HCT116 (cell line): ENCODE measurements around the gene NTMT2. TPM values are rescaled to one million over a fixed set of nuclear protein-coding genes. Genes with fewer than 3 reads are reported as not detected.

Experiments
- ATAC-seq: fragments of 200-7000 bp; cut with Tn5 transposase; 2 replicates; pipeline ENCODE4 v1.9.1; 2020; ENCODE audit warnings: mild to moderate bottlenecking, moderate library complexity
- BruUV-seq: library from RNA; stranded (reverse); fragments of 400-500 nt; replicated peaks from 2 replicates; lab custom pipeline; 2021; lab: Mats Ljungman, UMichigan
- CTCF ChIA-PET: fragments of 300-600 bp; sonication (Branson Sonifier 250); formaldehyde crosslinking; loops from one replicate; lab custom pipeline; 2021; ENCODE audit warnings: antibody characterized with exemption; lab: Charles Lee
- POLR2A ChIA-PET: fragments of 300-600, 350-600 bp; sonication (Branson Sonifier 250); formaldehyde crosslinking; loops from one replicate; lab custom pipeline; 2021; ENCODE audit warnings: antibody characterized with exemption; lab: Charles Lee
- RAD21 ChIA-PET, 2 experiments: fragments of 300-600 bp; sonication (Branson Sonifier 250); formaldehyde crosslinking; loops; one replicate each; lab custom pipeline; 2023; ENCODE audit warnings: low total read pairs in 2 of 2; ENCODE audit not compliant: uncharacterized antibody in 2 of 2, unreplicated experiment in 2 of 2, low non-redundant PET in 1 of 2; lab: Charles Lee
- DNase-seq: peaks from one replicate; pipeline ENCODE4 v3.0.0-alpha.2; 2010; ENCODE audit warnings: low read depth, low spot score
- H2AFZ ChIP-seq: fragments of 200-600 bp; shearing (Covaris generic), sonication (generic); 2 replicates; pipeline ENCODE4 v1.6.1; 2017; ENCODE audit warnings: low read depth, mixed run types, mixed read lengths, antibody characterized with exemption, low read length; ENCODE audit not compliant: poor library complexity, severe bottlenecking
- H3K27ac ChIP-seq: 2 replicates; pipeline ENCODE4 v1.5.1; 2012; ENCODE audit warnings: low read depth, low read length
- H3K27me3 ChIP-seq: fragments of 200-600 bp; sonication (generic); 2 replicates; pipeline ENCODE4 v1.6.1; 2016; ENCODE audit warnings: mixed run types, low read length, mixed read lengths; ENCODE audit not compliant: insufficient read depth
- H3K36me3 ChIP-seq, 2 experiments: fragments of 200-500 bp in 1 of 2; fragments of 200-600 bp in 1 of 2; sonication (Bioruptor generic) in 1 of 2; sonication (generic) in 1 of 2; 2 replicates each; pipeline versions ENCODE4 v1.5.1 to v1.6.1; 2014 to 2016; ENCODE audit warnings: low read length in 2 of 2, inconsistent platforms in 1 of 2, mixed read lengths in 1 of 2, mixed run types in 1 of 2; ENCODE audit not compliant: insufficient read depth in 2 of 2, control insufficient read depth in 1 of 2
- H3K4me1 ChIP-seq, 2 experiments: fragments of 200-600 bp in 1 of 2; sonication (generic) in 1 of 2; 2 replicates each; pipeline versions ENCODE4 v1.5.1 to v1.6.1; 2012 to 2017; ENCODE audit warnings: low read length in 2 of 2, inconsistent platforms in 1 of 2, mild to moderate bottlenecking in 1 of 2, mixed read lengths in 1 of 2, mixed run types in 1 of 2, moderate library complexity in 1 of 2; ENCODE audit not compliant: insufficient read depth in 2 of 2, control insufficient read depth in 1 of 2
- H3K4me2 ChIP-seq: fragments of 200-600 bp; sonication (generic); 2 replicates; pipeline ENCODE4 v1.6.1; 2017; ENCODE audit warnings: mixed run types, low read length, mixed read lengths
- H3K4me3 ChIP-seq, 2 experiments: fragments of 200-600 bp in 1 of 2; sonication (generic) in 1 of 2; replicated peaks in 1 of 2; 2 replicates each; pipeline ENCODE4 v1.5.1; 2011 to 2016; ENCODE audit warnings: low read length in 2 of 2, control low read depth in 1 of 2, low read depth in 1 of 2, mild to moderate bottlenecking in 1 of 2, mixed read lengths in 1 of 2, mixed run types in 1 of 2
- H3K79me2 ChIP-seq: fragments of 200-600 bp; sonication (generic); 2 replicates; pipeline ENCODE4 v1.6.1; 2017; ENCODE audit warnings: mild to moderate bottlenecking, mixed run types, low read length, moderate library complexity, mixed read lengths; ENCODE audit not compliant: insufficient read depth
- H3K9ac ChIP-seq: fragments of 200-600 bp; sonication (generic); 2 replicates; pipeline ENCODE4 v1.6.1; 2016; ENCODE audit warnings: low read length, mixed read lengths
- H3K9me2 ChIP-seq: fragments of 200-600 bp; sonication (generic), shearing (Covaris generic); 2 replicates; pipeline ENCODE4 v1.6.1; 2017; ENCODE audit warnings: mixed run types, mild to moderate bottlenecking, moderate library complexity; ENCODE audit not compliant: insufficient read depth
- H3K9me3 ChIP-seq, 2 experiments: fragments of 200-500 bp in 1 of 2; fragments of 200-600 bp in 1 of 2; sonication (Bioruptor generic) in 1 of 2; sonication (generic) in 1 of 2; 2 replicates each; pipeline ENCODE4 v1.6.1; 2014 to 2017; ENCODE audit warnings: low read length in 2 of 2, mixed read lengths in 2 of 2, inconsistent platforms in 1 of 2, low read depth in 1 of 2, mild to moderate bottlenecking in 1 of 2, mixed run types in 1 of 2, moderate library complexity in 1 of 2; ENCODE audit not compliant: control insufficient read depth in 1 of 2, insufficient read depth in 1 of 2
- H4K20me1 ChIP-seq: fragments of 200-600 bp; sonication (generic), shearing (Covaris generic); 2 replicates; pipeline ENCODE4 v1.6.1; 2017; ENCODE audit warnings: mixed run types, mild to moderate bottlenecking, moderate library complexity; ENCODE audit not compliant: insufficient read depth
- ATF3 ChIP-seq: IDR thresholded peaks from 2 replicates; pipeline ENCODE4 v1.6.1; 2012
- CBX3 ChIP-seq: IDR thresholded peaks from 2 replicates; pipeline ENCODE4 v1.6.1; 2012; ENCODE audit warnings: low read depth
- FOSL1 ChIP-seq: IDR thresholded peaks from 2 replicates; pipeline ENCODE4 v1.6.1; 2012; ENCODE audit warnings: low read depth
- POLR2A ChIP-seq: IDR thresholded peaks from 2 replicates; pipeline ENCODE4 v1.7.0; 2011; ENCODE audit warnings: borderline replicate concordance; ENCODE audit not compliant: insufficient read depth, insufficient read length; ENCODE audit errors: extremely low read depth
- REST ChIP-seq: IDR thresholded peaks from 2 replicates; pipeline ENCODE4 v1.6.1; 2012; ENCODE audit warnings: low read depth
- SIN3A ChIP-seq: IDR thresholded peaks from 2 replicates; pipeline ENCODE4 v1.6.1; 2012; ENCODE audit warnings: low read depth
- YY1 ChIP-seq: IDR thresholded peaks from 2 replicates; pipeline ENCODE4 v1.6.1; 2011; ENCODE audit warnings: low read length, low read depth, moderate library complexity, mild to moderate bottlenecking; ENCODE audit not compliant: insufficient replicate concordance; ENCODE audit errors: extremely low read depth
- intact Hi-C: fragments of 100-400 bp; cut with micrococcal nuclease; formaldehyde crosslinking; loops from 2 replicates; pipeline ENCODE4 v1.10.0; 2022
- total RNA-seq: library from RNA; stranded (reverse); gene quantifications from one replicate; pipeline ENCODE4 v1.2.1, GENCODE V29; 2021; ENCODE audit not compliant: unreplicated experiment

NTMT2 gene
- total RNA-seq, 1 experiment from 2014 or later = not detected

GRCh38 chr1:170126696-170127095 is 19.1 kb upstream of the NTMT2 start (continued):
- no peak for TF ChIP-seq REST
- TF ChIP-seq POLR2A = no peak

GRCh38 chr1:170131450-170131849 is 14.3 kb upstream of the NTMT2 start:
- Histone ChIP-seq H3K4me2 (no peak overlapping the region), H3K36me3 (no peaks in the 10 kb centered on the region), H3K27me3 (no peaks in the 10 kb centered on the region), H3K4me3 (no peak overlapping the region), H3K9ac (no peak overlapping the region), H3K4me1 (no peaks in the 10 kb centered on the region), H3K27ac (no peak overlapping the region)
- intact Hi-C loops = no loop called here
- no peak for ATAC-seq
- no peak for DNase-seq
- RAD21 ChIA-PET = no interaction called here
- no peak for TF ChIP-seq FOSL1
- TF ChIP-seq SIN3A = no peak
- no peak for TF ChIP-seq CBX3
- no peak for TF ChIP-seq ATF3
- TF ChIP-seq YY1 = no peak
- TF ChIP-seq, all 23 proteins: peak for 0
- Histone ChIP-seq H3K79me2 (no peaks in the 10 kb centered on the region), H3K9me2 (no peaks in the 10 kb centered on the region), H4K20me1 (no peaks in the 10 kb centered on the region), H2AFZ (no peak overlapping the region), H3K9me3 (no peaks in the 10 kb centered on the region)
- POLR2A ChIA-PET = no interaction called here
- no TSS peak for BruUV-seq
- CTCF ChIA-PET = no interaction called here
